Adipose tissue (tissue), 3 donors: Measurements from ENCODE around the gene ACCS. TPM values are rescaled to one million over a fixed set of nuclear protein-coding genes. Genes with fewer than 3 reads are reported as not detected.

ENCODE experiments used
- H3K27ac ChIP-seq: one replicate; pipeline ENCODE4 v1.5.1; 2013; ENCODE audit warnings: low read depth, low read length
- WGBS, 3 donors: extraction: QIAGEN DNeasy Blood & Tissue Kit; methylation state at CpG; one replicate each; pipeline ENCODE4 v1.1.7; 2013; 5-methylcytosine and 5-hydroxymethylcytosine counted together
- polyA plus RNA-seq, 3 donors: library from polyadenylated mRNA; stranded (reverse); fragments of 200-250 nt; gene quantifications; one replicate each; pipeline ENCODE4 v1.2.3, GENCODE V29; 2013
- donor health status: healthy with polysubstance abuse.
- donor health status: Bipolar disorder and iron deficiency.
- donor health status: healthy.

The ACCS gene
- polyA plus RNA-seq, 3 donors: 9.1 to 32.3 (median 13.6) TPM

GRCh38 chr11:44113018-44113417, 46.9 kb downstream of the ACCS start:
- H3K27ac ChIP-seq: no peak overlapping the region
- 66 to 91% (median 71%) methylated on average over 3 of the region's 3 CpGs for WGBS, 3 donors

- WGBS, 3 donors: 85 to 92% (median 86%) methylated on average over 3 of the region's 3 CpGs
- no peak overlapping the region for H3K27ac ChIP-seq
Measured at GRCh38 chr11:44113572-44113971, 47.5 kb downstream of the ACCS start.

GRCh38 chr11:44116234-44116830, 50.3 kb downstream of the ACCS start:
- H3K27ac ChIP-seq: no peak overlapping the region
- 44 to 84% (median 65%) methylated on average over 3 of the region's 3 CpGs for whole genome bisulfite sequencing, 3 donors

- WGBS, 3 donors: 74 to 80% (median 75%) methylated on average over 5 of the region's 5 CpGs
- no peak overlapping the region for H3K27ac ChIP-seq
Measured at GRCh38 chr11:44120169-44120568, 54.1 kb downstream of the ACCS start.

GRCh38 chr11:44125598-44125997, 59.5 kb downstream of the ACCS start:
- 67 to 90% (median 77%) methylated on average over 4 of the region's 4 CpGs for WGBS, 3 donors
- H3K27ac ChIP-seq: no peak overlapping the region

- WGBS, 3 donors: 62 to 90% (median 88%) methylated on average over 2 of the region's 2 CpGs
- no peak overlapping the region for H3K27ac ChIP-seq
Measured at GRCh38 chr11:44126304-44126703, 60.2 kb downstream of the ACCS start.

GRCh38 chr11:44127130-44127529, 61.1 kb downstream of the ACCS start:
- no peak overlapping the region for H3K27ac ChIP-seq
- 73 to 94% (median 77%) methylated on average over 8 of the region's 8 CpGs for WGBS, 3 donors

- H3K27ac ChIP-seq: no peak overlapping the region
- WGBS, 3 donors: 37 to 96% (median 87%) methylated on average over 3 of the region's 3 CpGs
Measured at GRCh38 chr11:44128729-44129128, 62.7 kb downstream of the ACCS start.

GRCh38 chr11:44130751-44131150, 64.7 kb downstream of the ACCS start:
- no peak overlapping the region for H3K27ac ChIP-seq

GRCh38 chr11:44133335-44133946, 67.4 kb downstream of the ACCS start:
- no peak overlapping the region for H3K27ac ChIP-seq
- WGBS, 3 donors: 71 to 85% (median 79%) methylated on average over 1 of the region's 1 CpG

More at GRCh38 chr11:44130751-44131150, 64.7 kb downstream of the ACCS start:
- 75 to 87% (median 84%) methylated on average over 6 of the region's 6 CpGs for WGBS, 3 donors

Other genes starting within 250 kb of the ACCS start
- gene ALKBH3, start 185.4 kb upstream of the ACCS start, polyA plus RNA-seq: 10 to 100 TPM; 21.0 to 24.5 (median 21.3) TPM
- 100 to 1,000 TPM in 2 of 3 donors, 10 to 100 TPM in 1; 20.5 to 698 (median 224) TPM for gene C11orf96, start 123.6 kb upstream of the ACCS start, polyA plus RNA-seq
- not detected for gene ACCSL, start 18.3 kb upstream of the ACCS start, polyA plus RNA-seq
- 10 to 100 TPM; 18.6 to 33.6 (median 20.7) TPM for gene EXT2, start 29.4 kb downstream of the ACCS start, polyA plus RNA-seq
- under 1 TPM in 2 of 3 donors, not detected in 1; 0.01 to 0.22 TPM for gene ALX4, start 243.9 kb downstream of the ACCS start, polyA plus RNA-seq